T47D (cell line): ENCODE measurements around the gene YKT6.
"Not testable (repeated sequence)": the region's sequence is repeated elsewhere in the genome, so short reads cannot be mapped to it uniquely, and the experiment has no call there.

Experiments
- DNase-seq, 2 experiments: peaks; one replicate each; pipeline versions ENCODE4 v3.0.0 to v3.0.0-alpha.2; 2011 to 2012; ENCODE audit warnings: low read depth in 1 of 2, low spot score in 1 of 2
- JUND ChIP-seq: IDR thresholded peaks from 2 replicates; pipeline ENCODE4 v1.6.1; 2012; ENCODE audit warnings: low read depth
- in situ Hi-C: cut with HindIII; loops from 2 replicates; pipeline ENCODE4 v1.10.0; 2016; ENCODE audit warnings: low sequenced_read_pairs, low pct_unique_long_range_greater_than_20kb

The YKT6 gene

GRCh38 chr7:44158873-44159631 is 41.7 kb upstream of the YKT6 start:
- no peak for DNase-seq
- in situ Hi-C loops = no loop called here
- TF ChIP-seq JUND = no peak

DNA sequence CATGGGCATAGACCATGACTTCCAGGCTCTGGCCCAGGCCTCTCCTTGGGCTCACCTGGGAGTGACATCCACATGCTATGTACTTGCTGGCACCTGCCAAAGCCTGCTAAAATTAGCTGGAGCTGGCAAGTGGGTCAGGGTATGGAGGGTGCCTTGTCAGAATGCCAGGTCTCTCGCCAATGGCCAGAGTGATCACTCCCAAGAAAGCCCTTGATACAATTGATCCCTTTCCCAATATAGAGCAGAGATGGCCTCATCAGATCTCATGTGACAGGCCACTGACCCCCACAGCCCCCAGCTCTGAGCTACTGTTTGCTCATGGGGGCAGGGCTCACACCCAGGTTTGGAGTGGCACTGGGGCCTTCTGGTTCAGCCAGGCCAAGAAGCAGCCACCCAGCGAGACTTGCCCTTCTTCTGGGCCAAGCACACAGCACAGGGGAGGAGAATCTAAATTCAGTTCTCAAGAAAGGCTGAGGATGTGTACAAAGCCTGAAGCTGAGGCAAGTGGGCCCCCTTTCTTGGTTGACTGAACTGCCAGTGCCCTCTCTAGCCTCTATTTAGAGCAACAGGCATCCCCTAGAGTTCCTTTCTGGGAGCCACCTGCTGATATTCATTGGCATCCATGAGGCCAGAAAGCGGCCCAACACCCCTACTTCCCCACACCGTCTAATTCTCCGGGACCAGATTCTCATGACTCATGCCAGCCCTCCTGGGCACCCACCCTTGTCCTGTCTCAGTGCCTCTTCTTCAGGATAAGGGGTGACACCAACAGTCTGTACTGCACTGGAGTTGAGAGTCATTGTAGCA is 40.8 kb upstream of the YKT6 start:
- DNase-seq = no peak
- no peak for TF ChIP-seq JUND
- in situ Hi-C loops = no loop called here

GRCh38 chr7:44161371-44161770 is 39.4 kb upstream of the YKT6 start:
- no peak for TF ChIP-seq JUND
- no peak for DNase-seq
- in situ Hi-C loops = no loop called here

- no peak for DNase-seq
- in situ Hi-C loops = no loop called here
- TF ChIP-seq JUND = no peak
These were observed 38.6 kb upstream of the YKT6 start for GRCh38 chr7:44162179-44162578.

DNA sequence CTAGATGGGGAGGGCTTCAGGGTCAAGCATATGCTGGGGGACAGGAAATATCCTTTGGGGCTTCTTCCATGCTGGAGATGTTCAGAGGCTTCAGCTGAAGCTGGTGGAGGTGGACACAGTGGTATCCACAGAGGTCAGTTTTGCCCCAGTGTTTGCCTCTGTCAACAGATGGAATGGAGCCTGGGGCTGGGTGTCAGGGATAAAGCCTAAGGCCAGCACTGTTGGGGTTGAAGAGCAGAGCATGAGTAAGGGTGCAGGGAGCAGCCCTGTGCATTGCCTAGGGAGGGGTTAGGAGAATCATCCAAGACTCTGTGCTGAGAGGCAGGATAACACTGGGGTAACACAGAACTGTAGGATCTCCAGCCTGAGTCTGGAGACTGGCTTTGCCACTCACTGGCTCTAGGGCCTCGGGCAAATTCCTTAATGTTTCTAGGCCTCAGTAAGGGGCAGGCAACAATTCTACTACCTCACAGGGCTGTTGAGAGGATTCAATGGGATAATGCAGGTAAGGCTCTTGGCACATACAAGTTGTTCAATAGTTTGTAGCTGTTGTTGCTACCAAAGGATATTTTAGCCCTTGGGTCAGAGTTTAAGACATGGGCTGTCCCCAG is 37.9 kb upstream of the YKT6 start:
- TF ChIP-seq JUND = no peak
- in situ Hi-C loops = no loop called here

GRCh38 chr7:44163591-44163990 is 37.2 kb upstream of the YKT6 start:
- TF ChIP-seq JUND = no peak
- in situ Hi-C loops = no loop called here
- DNase-seq = peak in 1 of 2 experiments; percentile 87

More for the DNA sequence above, 37.9 kb upstream of the YKT6 start:
- peak; percentile 51 to 76 for DNase-seq

GRCh38 chr7:44167920-44168319 is 32.9 kb upstream of the YKT6 start:
- no peak for TF ChIP-seq JUND
- no peak for DNase-seq
- in situ Hi-C loops = no loop called here

- in situ Hi-C loops, DNase-seq: not testable (repeated sequence)
These were observed 28.9 kb upstream of the YKT6 start for GRCh38 chr7:44171901-44172300.

DNA sequence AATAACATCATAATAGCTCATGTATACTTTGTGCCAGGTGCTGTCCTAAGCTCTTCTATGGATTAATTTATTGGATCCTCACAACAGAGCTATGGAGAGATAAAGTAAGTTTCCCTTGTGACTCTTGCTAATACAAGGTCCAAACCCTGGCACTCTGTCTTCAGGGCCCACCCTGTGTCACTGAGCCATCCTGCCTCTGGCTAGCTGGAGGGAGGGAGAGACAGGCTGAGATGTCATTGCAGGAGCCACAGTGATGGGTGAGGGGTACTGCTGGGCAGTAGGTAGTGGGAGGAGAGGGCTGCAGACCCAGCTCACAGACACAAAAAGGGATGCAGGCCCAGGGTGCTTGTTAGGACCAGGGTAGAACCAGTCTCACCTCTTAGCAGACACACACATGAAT is 28.4 kb upstream of the YKT6 start:
- DNase-seq = no peak
- no peak for TF ChIP-seq JUND
- in situ Hi-C loops = no loop called here

- TF ChIP-seq JUND = no peak
- in situ Hi-C loops = no loop called here
- no peak for DNase-seq
These were observed 27.9 kb upstream of the YKT6 start for GRCh38 chr7:44172803-44173424.

DNA sequence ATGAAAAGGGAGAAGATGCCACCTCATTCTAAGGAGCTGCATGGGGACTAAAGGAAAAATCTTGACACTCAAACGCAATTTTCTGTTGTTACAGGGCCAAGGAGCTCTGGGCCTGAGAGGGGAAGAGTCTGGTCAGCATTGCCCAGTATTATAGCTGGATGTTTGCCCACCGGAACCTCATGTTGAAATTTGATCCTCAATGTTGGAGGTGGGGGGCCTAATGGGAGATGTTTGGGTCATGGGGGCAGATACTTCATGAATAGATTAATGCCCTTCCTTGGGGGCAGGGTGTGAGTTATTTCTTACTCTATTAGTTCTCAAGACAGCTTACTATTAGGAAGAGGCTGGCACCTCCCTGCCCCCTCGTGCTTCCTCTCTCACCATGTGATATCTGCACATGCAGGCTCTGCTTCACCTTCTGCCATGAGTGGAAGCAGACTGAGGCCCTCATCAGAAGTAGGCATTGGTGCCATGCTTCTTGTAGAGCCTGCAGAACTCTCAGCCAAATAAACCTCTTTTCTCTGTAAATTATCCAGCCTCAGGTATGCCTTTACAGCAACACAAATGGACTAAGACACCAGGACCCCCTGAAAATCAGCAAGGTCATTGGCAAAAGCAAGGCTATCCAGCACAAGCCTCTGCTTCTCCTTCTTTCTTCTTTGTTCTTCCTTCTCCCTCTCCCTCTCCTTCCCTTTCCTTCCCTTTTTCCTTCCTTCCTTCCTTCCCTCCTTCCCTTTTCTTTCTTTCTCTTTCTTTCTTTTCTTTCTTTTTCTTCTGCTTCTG is 26.7 kb upstream of the YKT6 start:
- no peak for TF ChIP-seq JUND
- in situ Hi-C loops = no loop called here
- no peak for DNase-seq

DNA sequence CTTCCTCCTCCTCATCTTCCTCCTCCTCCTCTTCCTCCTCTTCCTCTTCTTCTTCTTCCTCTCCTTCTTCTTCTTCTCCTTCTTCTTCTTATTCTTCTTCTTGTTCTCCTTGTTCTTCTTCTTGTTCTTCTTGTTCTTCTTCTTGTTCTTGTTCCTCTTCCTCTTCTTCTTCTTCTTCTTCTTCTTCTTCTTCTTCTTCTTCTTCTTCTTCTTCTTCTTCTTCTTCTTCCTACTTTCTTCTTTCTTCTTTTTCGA is 26.2 kb upstream of the YKT6 start:
- in situ Hi-C loops, DNase-seq: not testable (repeated sequence)

DNA sequence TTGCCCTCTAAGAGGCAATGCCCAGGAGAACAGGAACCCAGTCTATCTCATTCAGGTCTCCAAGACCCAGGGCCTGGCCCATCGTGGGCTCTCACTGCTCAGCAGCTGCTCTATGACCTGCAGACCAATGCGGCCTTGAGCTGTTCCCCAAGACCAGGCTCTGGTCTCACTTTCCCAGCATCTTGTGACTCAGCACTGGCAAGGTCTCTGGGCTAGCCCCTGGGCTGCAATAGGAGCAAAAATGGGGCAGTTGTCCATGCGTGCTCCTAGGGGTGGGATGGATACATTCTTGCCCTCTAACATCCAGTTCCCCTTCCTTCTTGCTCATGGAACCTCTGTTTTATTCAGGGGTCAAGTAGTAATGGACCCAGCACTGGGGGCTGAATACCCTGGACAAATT is 25.0 kb upstream of the YKT6 start:
- no peak for DNase-seq
- in situ Hi-C loops = no loop called here
- no peak for TF ChIP-seq JUND
